Measurements from ENCODE around the gene TRPV5.

The TRPV5 gene

DNA sequence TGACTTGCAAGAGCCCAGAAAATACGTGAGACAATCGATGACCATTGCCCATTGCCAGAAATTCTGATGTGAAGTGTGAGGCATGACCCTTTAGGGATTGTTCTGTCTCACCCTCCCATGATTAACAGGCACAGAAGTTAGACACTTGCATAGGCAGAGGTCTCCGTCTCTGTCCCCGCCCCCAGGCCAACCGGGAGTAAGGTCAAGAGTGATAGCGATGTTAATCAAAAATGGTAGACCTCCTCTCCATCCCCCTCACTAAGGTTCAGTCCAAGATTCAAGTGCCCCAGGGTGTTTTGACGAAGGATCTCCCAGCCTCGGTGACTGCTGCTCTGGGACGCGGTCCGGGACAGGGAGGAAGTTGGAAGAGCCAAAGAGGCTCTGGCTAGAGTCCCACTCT is 25.3 kb downstream of the TRPV5 start:
- DNase-seq, result no peak

DNA sequence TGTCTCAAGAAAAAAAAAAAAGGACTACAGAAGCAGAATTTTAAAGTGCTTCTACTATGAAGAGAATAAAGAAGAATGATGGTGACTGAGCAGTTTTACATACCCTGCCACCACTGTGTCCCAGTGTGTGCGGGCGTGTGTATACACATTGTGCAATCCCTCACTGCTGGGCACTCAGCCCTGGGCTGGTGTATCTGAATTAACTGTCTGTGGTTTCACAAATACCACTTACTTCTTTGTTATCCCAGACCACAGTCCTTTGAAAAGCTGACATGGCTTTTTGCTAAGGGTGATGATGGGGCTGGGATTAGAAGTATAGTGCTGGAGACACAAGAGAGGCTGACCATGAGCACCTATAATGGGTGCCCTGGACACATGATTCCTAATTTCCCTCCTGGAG is 26.9 kb downstream of the TRPV5 start:
- DNase-seq, result no peak

DNA sequence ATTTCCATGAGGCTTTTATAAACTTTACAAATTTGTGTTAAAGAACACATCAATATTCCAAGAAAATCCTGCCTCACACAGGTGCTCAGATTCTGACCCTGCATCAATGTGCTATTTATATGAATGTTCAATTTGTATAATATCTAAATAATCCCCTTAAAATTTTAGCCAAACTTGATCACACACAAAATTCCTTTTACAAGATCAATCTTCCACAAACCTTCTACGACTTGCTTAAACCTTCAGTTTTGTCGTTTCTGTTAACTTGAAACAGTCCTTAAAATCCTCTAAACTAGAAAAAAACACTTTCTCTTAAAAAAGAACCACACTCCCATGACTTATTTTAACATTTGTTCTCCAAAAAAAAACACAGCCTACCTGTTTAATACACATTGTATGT is 27.8 kb downstream of the TRPV5 start:
- DNase-seq, result no peak

DNA sequence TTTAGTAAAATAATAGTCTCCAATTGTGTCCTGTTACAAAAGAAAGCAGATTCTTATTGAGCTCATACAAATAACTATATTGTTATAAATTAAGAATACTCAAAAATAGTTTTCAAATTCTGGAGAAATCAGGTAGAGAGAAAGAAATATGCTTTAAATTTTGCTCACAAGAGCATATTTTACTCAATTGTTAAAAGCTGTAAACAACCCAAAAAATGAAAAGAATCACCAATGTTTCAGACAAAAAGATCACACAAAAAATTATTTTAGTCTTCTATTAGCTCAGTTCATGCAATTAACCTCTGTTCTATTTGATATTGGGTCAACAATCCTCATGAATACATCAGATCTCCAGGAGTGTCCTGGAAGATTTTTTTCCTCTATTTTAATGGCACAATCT is 29.4 kb downstream of the TRPV5 start:
- DNase-seq, result no peak

DNA sequence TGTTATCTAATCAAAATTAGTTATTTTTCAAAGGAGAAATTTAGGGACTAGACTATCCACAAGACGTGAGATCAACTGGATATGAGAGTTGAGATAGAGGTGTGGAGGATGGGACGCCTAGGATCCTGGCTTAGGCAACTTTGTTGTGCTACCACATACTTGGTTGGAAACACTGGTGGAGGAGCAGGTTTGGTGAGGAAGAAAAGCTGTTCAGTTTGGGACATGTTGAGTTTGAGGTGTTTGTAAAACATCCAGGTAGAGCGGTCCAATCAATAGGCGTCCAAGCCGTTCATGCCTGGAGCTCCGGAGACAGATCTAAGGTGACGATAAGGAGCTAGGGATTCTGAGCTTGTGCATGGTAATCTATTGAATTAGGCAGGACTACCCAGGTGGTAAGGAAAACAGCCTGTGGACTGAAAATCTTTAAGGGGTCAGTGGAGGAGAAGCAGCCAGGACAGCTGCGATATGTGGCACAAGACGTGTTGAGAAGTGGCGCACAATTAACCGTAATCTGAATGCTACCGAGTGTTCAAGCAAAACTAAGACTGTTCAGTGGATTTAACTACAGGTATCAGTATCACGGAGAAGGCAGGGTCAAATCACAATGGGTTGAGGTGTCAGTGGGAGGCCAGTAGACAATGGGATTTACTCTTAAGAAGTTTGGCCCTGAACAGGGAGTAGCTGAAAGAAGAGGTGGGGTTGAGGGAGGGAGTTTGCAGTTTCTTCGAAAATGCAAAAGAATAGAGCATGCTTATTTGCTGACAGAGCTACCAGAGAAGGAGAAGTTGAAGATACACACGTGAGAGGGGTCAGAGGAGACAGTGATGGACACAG is 31.9 kb downstream of the TRPV5 start:
- no peak for DNase-seq

DNA sequence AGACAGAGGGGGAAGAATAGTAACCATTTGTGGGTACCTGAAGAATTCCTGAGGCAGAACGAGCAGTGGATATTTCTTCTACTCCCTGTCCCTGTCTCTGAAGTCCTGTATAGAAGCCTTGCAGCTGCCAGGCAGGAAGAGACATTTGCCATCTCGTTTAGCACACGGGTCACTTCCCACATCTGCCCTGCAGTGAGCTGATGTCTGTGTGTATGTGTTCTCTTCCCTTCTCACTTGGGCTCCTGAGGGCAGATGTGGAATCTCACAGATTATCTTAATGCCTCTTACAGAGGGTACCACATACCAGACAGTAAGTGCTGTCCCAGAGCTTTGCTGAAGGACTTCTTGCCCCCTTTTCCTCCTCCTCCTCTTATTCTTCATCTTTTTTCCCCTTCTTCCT is 33.9 kb downstream of the TRPV5 start:
- no peak for DNase-seq

DNA sequence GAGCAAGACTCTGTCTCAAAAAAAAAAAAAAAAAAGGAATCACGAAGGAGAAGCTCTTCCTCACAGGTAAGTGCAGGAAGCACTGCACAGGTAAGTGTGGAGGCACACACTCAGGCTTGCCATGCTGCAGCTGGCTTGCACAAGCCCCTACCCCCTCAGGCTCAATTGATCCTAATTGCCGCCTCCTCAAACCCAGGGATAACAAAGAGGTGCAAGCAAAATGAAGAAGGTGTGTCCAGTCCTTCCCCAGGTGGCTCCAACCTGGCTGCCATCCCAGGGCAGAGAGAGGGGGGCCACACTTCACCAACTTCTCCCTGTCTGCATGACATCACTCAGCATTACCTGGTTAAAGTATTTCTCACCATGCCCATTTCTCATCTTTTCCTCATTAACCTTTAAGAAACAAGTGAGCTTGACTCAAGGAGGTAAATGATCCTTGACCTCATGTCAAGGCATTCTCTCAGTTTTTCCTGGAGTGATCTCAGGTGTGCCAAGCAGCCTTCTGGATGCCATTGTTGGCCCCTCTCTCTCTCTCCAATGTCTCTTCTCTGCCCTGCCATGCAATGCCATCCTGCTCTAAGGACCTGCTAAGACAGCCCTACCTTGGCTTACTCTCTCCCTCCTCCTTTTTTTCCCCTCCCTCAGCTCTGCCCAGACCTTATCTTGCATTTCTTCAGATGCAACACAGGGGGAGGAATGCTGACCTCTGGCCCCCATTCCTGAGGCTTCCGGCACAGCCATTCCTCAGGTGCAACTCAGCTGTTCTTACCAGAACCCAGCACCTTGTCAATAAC is 35.0 kb downstream of the TRPV5 start:
- DNase-seq, result no peak

DNA sequence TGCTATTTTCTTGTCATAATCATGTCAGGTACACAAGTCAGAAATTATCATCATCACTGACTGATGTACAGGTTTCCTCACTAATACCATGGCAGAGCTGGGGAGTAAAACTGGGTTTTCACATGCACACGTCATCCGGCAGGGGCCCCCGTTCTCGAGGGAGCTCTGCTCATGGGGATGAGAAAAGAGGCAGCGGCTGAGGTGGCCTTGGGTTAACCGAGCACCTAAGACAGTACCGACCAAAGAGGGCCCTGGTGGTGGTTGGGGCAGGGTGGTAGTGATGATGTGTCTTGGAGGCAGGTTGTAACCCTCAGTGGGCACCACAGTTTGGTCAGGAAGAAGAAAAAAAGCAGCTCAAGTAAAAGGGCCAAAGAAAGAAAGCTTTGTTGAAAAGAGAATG is 35.9 kb downstream of the TRPV5 start:
- DNase-seq, result no peak

DNA sequence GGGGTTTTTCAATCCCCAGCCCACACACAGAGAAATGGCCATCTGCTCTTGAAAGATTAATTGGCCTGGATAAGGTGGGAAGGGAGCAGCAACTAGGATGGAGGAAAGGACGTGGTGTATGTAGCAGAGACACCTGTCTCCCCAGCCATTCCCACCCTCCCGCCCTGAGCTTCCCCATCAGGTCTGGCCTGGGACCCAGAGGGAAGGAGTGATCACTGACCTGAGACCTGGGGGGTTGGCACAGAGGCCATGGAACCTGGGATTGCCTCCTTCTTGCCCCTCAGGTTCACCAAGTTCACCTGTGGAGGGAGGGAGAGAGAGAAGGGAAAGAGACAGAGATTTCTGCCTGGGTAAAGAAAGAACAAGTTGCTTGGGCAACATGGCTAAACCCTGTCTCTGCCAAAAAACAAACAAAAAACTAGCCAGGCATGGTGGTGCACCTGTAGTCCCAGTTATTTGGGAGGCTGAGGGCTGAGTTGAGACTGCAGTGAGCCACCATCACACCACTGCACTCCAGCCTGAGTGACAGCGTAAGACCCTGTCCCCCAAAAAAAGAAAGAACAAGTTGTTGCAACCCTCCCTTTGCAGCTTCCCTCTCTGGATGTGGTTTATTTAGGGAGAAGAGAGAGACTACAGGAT is 36.7 kb downstream of the TRPV5 start:
- no peak for DNase-seq

DNA sequence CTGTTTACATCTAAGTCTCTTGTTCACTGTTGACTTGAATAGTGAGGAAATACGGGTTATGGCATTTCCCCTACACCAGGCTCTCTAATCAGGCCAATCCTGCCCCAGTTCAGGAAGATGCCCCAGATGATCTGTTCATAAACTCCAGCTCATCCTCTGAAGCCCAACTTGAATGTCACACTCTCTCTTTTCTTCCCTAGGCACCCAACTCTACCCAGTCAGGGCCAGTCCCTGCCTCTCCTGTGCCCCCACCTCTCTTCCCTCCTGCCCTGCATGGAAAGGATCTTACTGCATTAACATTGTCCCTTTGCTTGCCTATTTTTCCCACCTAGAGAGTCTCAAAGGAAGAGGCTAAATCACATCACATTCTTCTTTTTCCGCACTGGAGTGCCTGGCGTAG is 37.4 kb downstream of the TRPV5 start:
- no peak for DNase-seq

DNA sequence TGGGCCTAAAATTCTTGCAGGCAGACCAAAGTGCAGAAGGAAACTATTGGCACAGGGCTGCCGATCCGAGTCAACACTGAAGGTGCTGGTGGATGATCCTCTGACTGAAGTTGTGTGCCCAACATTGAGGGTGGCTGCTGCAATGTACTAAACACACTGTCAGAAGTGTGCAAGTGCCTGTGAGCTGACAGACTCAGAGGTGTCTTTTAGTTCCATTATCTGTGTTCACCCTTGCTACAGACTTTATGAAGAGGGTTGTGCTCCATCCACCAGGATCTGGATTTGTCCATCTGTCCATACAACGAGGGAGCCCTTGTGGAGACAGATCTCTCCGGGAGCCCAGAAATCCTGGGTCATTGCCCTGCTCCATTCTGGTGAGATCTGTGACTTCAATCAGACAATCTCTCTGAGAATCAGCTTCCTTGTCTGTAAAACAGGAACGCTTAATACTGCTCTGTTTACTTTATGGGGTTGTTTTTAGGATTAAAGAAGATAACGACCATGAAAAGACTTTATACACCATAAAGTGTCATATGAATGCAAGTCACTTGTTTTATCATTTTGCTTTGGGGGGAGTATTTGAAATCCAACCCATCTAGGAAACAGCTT is 38.5 kb downstream of the TRPV5 start:
- DNase-seq, result no peak

DNA sequence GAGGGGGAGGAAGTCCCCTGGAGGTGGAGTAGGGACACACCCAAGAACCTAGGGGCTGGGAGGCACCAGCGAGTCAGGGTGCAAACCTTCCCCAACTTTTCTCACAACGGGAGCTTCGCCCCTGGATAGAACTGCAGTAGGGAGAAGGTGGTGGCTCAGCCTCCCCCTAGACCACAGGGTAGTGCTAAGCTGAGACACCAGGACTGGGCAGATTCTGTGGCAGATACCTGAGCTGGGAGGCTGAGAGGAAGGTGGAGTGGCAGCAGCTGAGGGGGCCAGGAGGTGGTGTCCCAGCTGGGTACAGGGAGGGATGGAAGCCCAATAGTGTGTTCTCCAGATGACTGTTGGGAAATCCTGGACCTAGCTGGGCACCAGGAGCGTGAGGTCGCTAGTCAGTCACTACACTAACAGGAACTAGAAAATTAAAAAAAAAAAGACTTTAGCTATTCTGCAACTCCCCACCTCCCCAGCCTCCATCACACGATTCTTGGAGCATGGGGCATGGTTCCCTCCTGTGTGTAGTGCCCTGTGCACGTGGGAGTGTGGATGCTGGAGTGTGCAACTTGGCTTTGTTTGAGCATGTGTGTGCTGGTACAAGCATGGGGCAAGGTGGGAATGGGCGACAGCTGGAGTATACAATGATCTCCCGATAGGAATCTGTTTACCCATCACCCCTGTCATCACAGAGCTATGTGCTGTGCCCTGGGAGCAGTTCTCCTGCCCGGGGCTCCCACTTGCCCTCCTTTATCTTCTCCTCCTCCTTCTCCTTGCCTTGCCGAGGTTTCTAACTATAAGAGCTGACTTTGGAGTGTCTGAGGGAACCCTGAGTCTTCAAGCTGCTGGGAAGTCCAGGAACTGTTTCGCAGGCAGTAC is 39.2 kb downstream of the TRPV5 start:
- DNase-seq, result no peak

DNA sequence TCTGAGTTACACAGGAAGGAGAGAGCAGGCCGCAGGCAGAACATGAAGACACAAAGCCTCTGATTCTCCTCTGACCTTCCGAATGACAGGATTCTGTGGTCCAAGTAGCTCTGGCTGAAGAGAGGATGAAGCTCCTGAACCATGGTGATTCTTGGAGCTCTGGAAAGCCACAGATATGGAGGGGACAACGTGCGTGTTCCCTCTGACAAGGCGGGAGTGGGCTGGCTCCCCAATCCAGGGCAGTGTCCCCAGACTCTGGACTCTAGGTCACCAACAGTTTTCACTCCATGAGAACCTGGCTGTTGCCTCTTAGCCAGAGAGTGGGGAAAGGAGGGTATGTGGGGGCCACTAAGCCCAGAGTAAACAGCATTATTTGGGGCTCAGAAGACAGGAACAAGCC is 40.6 kb downstream of the TRPV5 start:
- no peak for DNase-seq

DNA sequence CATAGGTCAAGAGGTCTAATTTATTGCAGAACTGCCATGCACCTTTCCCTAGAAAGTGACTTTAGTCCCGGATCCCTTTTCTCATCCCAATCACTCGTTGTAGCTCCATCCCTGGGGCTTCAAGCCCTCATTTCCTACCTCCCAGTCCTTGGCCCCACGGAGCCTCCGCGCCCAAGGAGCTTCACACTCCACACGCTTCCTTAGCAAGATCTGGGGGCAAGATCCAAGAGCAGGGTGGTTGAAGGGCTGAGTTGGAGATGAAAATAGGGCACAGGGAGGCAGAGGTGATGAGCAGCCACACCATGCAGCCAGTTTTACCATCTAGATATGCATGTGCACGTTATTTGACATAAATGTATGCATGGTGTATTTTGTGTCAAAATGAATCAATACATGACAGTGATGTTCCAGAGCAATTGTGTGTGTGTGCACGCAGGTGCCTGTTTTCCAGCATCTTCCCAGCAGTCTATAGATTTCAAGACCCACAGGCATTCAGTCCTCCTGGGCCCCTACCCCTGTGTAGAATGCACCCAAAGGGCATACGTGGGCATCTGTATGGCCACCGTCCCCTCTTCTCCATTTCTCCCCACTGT is 42.0 kb downstream of the TRPV5 start:
- DNase-seq, result no peak

DNA sequence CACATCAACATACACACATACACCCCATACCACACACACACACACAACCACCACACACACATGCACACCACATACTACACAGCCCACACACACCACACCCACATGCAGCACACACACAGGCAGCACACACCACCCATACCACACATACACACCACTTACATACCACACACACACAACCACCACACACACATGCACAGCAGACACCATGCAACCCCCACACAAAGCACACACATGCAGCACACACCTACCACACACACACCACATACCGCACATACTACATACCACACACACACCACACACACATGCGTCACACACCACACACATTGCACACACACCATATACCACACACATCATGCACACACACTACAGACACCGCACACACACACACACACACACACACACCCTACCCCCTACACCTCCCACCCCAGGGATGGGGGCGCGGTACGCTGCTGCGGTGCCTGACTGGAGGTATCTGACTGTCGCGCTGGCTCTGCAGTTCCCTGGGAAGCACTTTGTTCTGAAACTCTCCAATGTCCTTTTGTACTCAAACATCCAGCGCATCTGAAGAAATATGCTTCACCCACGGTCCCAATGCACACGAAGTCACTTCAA is 42.6 kb downstream of the TRPV5 start:
- no peak for DNase-seq

DNA sequence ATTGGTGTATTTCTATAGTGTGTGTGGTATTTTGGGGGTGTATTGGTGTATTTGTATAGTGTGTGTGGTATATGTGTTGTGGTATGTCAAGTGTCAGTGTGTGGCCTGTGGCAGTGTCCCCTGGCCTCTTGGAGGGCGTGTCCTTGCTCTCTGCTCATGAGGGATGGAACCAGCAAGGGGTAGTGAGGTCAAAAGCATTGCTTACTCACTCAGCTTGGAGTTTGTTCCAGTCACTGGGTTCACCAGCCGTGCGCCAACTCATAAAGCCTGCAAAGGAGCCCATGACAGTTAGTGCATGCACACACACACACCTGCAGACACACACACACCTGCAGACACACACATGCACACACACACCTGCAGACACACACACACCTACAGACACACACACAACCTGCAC is 43.7 kb downstream of the TRPV5 start:
- no peak for DNase-seq

DNA sequence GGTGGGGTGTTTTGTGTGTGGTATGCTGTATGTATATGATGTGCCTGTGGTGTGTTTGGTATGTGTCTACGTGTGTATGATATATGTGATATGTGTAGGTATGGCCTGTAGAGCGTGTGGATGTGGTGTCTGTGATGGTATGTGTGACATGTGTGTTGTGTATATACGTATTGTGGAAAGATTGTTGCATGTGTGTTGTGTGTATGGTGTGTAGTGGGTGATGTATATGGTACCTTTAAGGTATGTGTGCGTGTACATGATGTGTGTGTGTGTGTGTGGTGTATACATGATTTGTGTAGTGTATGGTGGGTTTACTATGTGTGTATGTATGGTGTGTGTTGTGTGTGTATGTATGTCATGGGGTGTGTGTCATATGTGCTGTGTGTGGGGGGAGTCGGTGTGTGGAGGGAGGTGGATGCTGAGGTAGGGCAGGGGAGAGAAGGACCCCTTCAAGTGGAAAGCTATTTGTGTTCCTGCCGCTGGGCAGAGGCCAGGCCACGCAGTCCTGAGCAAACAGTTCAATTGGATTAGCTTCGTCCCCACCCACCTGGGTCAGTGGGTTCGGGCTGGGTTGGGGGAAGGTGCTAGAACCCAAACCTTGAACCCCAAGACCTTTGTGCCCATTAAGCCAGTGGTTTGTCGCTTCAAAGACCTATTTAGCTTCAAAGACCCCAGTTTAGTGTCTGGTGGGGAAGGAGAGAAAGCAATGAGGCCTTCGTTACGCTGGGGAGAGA is 46.1 kb downstream of the TRPV5 start:
- no peak for DNase-seq

DNA sequence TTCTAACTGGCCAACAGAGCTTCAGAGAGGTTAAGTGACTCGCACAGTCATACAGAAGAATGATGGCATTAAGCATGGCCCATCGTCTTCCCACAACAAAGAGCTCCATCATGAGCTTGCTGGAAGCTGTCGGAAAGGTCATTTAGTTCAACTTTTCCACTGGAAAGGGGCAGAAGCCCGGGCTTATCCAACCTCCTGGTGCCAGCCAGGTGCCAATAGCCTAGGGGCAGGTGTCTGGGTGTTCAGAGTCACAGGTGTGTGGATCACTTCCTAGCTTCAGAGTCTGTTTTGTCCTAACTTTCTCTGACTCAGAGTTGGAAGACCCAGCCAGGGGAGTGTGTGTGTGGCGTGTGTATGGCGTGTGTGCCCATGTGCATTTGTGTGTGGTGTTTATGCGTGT is 46.7 kb downstream of the TRPV5 start:
- no peak for DNase-seq

DNA sequence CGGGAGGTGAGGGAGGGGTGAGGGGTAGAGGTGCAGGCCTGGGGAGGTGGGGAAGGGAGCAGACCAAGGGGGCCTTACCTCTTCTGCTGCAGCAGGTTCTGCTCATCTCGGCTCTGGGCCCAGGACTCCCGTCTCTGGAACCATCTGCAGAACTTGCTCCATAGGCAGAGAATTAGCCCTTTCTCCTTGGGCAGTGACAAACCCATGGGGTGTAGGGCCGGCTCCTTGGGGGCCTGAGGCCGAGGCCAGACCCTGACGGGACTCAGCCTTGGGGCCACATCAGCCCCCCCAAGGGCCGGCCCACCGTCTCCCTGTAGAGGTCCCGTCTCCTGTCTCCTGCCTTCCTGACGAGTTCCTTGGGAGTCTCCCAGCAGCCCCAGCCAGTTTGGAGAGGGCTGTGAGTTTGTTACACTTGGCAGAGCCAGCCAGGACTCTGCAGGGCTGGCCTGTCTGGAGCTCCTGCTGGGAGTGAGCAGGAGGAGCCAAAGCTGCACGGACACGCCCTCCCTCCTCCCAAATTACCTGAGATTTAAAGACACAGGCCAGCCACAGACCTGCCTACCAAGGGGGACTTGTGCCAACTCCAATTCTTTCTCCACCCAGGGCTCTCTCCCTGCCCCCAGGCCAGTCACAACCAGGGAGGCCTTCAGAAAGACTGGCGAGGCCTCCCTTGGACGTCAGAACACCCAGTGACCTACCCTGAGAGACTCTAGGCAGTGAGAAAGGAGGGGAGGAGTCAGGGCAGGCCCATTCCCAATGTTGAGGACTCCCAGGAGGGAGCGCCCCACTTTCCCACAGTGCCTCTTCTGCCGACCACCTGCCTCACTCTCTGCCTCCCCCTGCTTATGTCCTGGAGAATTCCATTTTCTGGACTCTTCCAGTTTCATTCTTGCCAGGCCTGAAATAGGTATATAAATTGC is 48.0 kb downstream of the TRPV5 start, which contains the start of gene TRPV6:
TRPV6 (minus strand) TSS at position 435 of the 920 bp plus-strand sequence.
- DNase-seq, result no peak

DNA sequence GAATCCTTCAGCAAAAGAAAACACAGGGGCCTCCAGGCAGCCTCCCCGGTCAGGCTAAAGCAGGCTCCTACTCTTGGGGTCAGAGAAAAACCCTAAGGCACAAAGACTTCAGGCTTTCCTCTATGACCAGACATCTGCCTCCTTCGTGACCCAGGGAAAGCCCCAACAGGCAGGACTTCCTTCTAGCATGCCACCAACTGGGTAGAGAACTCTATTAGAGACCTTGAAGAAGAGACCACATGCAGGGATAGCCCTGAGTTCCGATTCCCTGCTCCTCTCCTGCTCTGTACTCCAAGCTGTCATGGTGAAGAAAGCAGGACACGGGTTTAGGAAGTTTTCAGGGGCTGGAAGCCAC is 49.3 kb downstream of the TRPV5 start:
- DNase-seq, result peak; percentile 31

Data from suppressor macrophage treated with lipopolysaccharide for 4 hours (primary cell).